ENCODE results near the gene SFT2D1. TPM values are rescaled to one million over a fixed set of nuclear protein-coding genes. Genes with fewer than 3 reads are reported as not detected.
A peak's percentile ranks its signal among the peaks of the same experiment; 100 is the strongest.

Gene SFT2D1
- total and polyA plus RNA-seq, 2 experiments from 2014 or later = 51.4 to 103 TPM

GRCh38 chr6:166314454-166314853 lies 27.9 kb downstream of the SFT2D1 start:
- H3K4me2 ChIP-seq (ENCODE audit: unreplicated experiment) = no peak overlapping the region
- no peaks in the 10 kb centered on the region for H3K9me2 ChIP-seq (ENCODE audit: insufficient read depth)
- no peaks in the 10 kb centered on the region for H3K79me2 ChIP-seq (ENCODE audit: insufficient read depth)
- H3K9ac ChIP-seq = no peak overlapping the region
- WGBS, 2 experiments (ENCODE audit: low coverage in 1 of 2, low lambda C conversion rate in 2 of 2, missing lambda C conversion rate in 2 of 2) = 76 to 80% methylated on average over 9 of the region's 9 CpGs
- H3K36me3 ChIP-seq (ENCODE audit: low read depth) = no peaks in the 10 kb centered on the region
- no peaks in the 10 kb centered on the region for H3K9me3 ChIP-seq (ENCODE audit: low read depth)
- no peak for DNase-seq
- peaks cover 8% of the 10 kb centered on the region for H3K27me3 ChIP-seq (replicated peaks; ENCODE audit: insufficient read depth)
- in situ Hi-C loops (cut with MboI) = no loop called here
- H3K4me1 ChIP-seq (ENCODE audit: insufficient read depth) = no peaks in the 10 kb centered on the region
- no peaks in the 10 kb centered on the region for H3F3A ChIP-seq (ENCODE audit: insufficient read depth)
- H4K20me1 ChIP-seq (ENCODE audit: insufficient read depth) = no peaks in the 10 kb centered on the region
- no peak overlapping the region for H3K27ac ChIP-seq
- no peak for TF ChIP-seq EZH2phosphoT487 (IDR thresholded peaks at IDR 0.05; ENCODE audit: insufficient read depth, low read depth)
- no peak for TF ChIP-seq EZH2 (IDR thresholded peaks at IDR 0.05; ENCODE audit: insufficient read depth, poor library complexity, severe bottlenecking)
- no peak overlapping the region for H3K4me3 ChIP-seq
- H2AFZ ChIP-seq = no peak overlapping the region

GRCh38 chr6:166313255-166314070 lies 28.9 kb downstream of the SFT2D1 start:
- no peak overlapping the region for H3K9ac ChIP-seq
- H4K20me1 ChIP-seq (ENCODE audit: insufficient read depth) = no peaks in the 10 kb centered on the region
- in situ Hi-C loops (cut with MboI) = no loop called here
- H3K27me3 ChIP-seq (replicated peaks; ENCODE audit: insufficient read depth) = peaks cover 18% of the 10 kb centered on the region
- H2AFZ ChIP-seq = no peak overlapping the region
- WGBS, 2 experiments (ENCODE audit: low coverage in 1 of 2, low lambda C conversion rate in 2 of 2, missing lambda C conversion rate in 2 of 2) = 45 to 47% methylated on average over 18 of the region's 18 CpGs
- H3K9me3 ChIP-seq (ENCODE audit: low read depth) = no peaks in the 10 kb centered on the region
- no peaks in the 10 kb centered on the region for H3F3A ChIP-seq (ENCODE audit: insufficient read depth)
- TF ChIP-seq EZH2phosphoT487 (IDR thresholded peaks at IDR 0.05; ENCODE audit: insufficient read depth, low read depth) (no peak), EZH2 (IDR thresholded peaks at IDR 0.05; ENCODE audit: insufficient read depth, poor library complexity, severe bottlenecking) (no peak)
- DNase-seq = peak; percentile 46
- H3K36me3 ChIP-seq (ENCODE audit: low read depth) = no peaks in the 10 kb centered on the region
- H3K27ac ChIP-seq = no peak overlapping the region
- no peaks in the 10 kb centered on the region for H3K4me1 ChIP-seq (ENCODE audit: insufficient read depth)
- no peaks in the 10 kb centered on the region for H3K79me2 ChIP-seq (ENCODE audit: insufficient read depth)
- H3K4me2 ChIP-seq (ENCODE audit: unreplicated experiment) = no peak overlapping the region
- no peak overlapping the region for H3K4me3 ChIP-seq
- H3K9me2 ChIP-seq (ENCODE audit: insufficient read depth) = no peaks in the 10 kb centered on the region

GRCh38 chr6:166312832-166313231 lies 29.5 kb downstream of the SFT2D1 start:
- in situ Hi-C loops (cut with MboI) = no loop called here
- WGBS, 2 experiments (ENCODE audit: low coverage in 1 of 2, low lambda C conversion rate in 2 of 2, missing lambda C conversion rate in 2 of 2) = 0 to 5% methylated on average over 1 of the region's 1 CpG
- no peaks in the 10 kb centered on the region for H3K9me2 ChIP-seq (ENCODE audit: insufficient read depth)
- no peak overlapping the region for H3K4me3 ChIP-seq
- no peak overlapping the region for H3K27ac ChIP-seq
- no peaks in the 10 kb centered on the region for H3K79me2 ChIP-seq (ENCODE audit: insufficient read depth)
- H3K4me1 ChIP-seq (ENCODE audit: insufficient read depth) = no peaks in the 10 kb centered on the region
- no peak overlapping the region for H3K4me2 ChIP-seq (ENCODE audit: unreplicated experiment)
- no peaks in the 10 kb centered on the region for H4K20me1 ChIP-seq (ENCODE audit: insufficient read depth)
- no peaks in the 10 kb centered on the region for H3K9me3 ChIP-seq (ENCODE audit: low read depth)
- no peak overlapping the region for H2AFZ ChIP-seq
- TF ChIP-seq EZH2 (IDR thresholded peaks at IDR 0.05; ENCODE audit: insufficient read depth, poor library complexity, severe bottlenecking) (no peak), EZH2phosphoT487 (IDR thresholded peaks at IDR 0.05; ENCODE audit: insufficient read depth, low read depth) (no peak)
- peaks cover 24% of the 10 kb centered on the region for H3K27me3 ChIP-seq (replicated peaks; ENCODE audit: insufficient read depth)
- no peak for DNase-seq
- no peaks in the 10 kb centered on the region for H3K36me3 ChIP-seq (ENCODE audit: low read depth)
- no peak overlapping the region for H3K9ac ChIP-seq
- no peaks in the 10 kb centered on the region for H3F3A ChIP-seq (ENCODE audit: insufficient read depth)

DNA sequence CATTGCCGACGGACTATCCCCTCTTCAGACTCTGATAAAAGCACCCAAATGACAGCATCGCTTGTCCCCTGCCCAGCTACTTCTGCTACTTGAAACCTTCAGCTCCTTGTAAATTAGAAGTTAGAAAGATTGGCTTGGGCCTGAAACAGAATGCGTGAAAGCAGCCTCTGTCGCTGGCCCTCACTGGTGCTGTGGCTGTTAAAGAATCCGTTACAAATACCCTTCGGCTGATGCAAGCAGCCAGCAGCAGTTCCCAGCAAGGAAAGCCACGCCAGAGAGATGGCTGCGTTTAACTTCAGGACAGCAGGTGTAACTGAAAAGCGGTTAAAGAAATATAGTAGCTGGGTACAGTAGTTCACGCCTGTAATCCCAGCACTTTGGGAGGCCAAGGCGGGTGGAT lies 31.7 kb downstream of the SFT2D1 start:
- H3K4me1 ChIP-seq (ENCODE audit: insufficient read depth) = no peaks in the 10 kb centered on the region
- H3K27ac ChIP-seq = no peak overlapping the region
- H2AFZ ChIP-seq = no peak overlapping the region
- H3K4me2 ChIP-seq (ENCODE audit: unreplicated experiment) = no peak overlapping the region
- no peaks in the 10 kb centered on the region for H4K20me1 ChIP-seq (ENCODE audit: insufficient read depth)
- H3K36me3 ChIP-seq (ENCODE audit: low read depth) = no peaks in the 10 kb centered on the region
- no peaks in the 10 kb centered on the region for H3K9me2 ChIP-seq (ENCODE audit: insufficient read depth)
- TF ChIP-seq EZH2 (IDR thresholded peaks at IDR 0.05; ENCODE audit: insufficient read depth, poor library complexity, severe bottlenecking) (no peak), EZH2phosphoT487 (IDR thresholded peaks at IDR 0.05; ENCODE audit: insufficient read depth, low read depth) (no peak)
- H3K9ac ChIP-seq = no peak overlapping the region
- no peaks in the 10 kb centered on the region for H3K79me2 ChIP-seq (ENCODE audit: insufficient read depth)
- H3K27me3 ChIP-seq (replicated peaks; ENCODE audit: insufficient read depth) = peaks cover 40% of the 10 kb centered on the region
- DNase-seq = no peak
- 77 to 78% methylated on average over 12 of the region's 12 CpGs for WGBS, 2 experiments (ENCODE audit: low coverage in 1 of 2, low lambda C conversion rate in 2 of 2, missing lambda C conversion rate in 2 of 2)
- in situ Hi-C loops (cut with MboI) = no loop called here
- H3K9me3 ChIP-seq (ENCODE audit: low read depth) = no peaks in the 10 kb centered on the region
- H3F3A ChIP-seq (ENCODE audit: insufficient read depth) = no peaks in the 10 kb centered on the region
- no peak overlapping the region for H3K4me3 ChIP-seq
